ENCODE data around the gene HACD4. TPM values are rescaled to one million over a fixed set of nuclear protein-coding genes. Genes with fewer than 3 reads are reported as not detected.

HACD4 gene
- total RNA-seq, 1 experiment from 2014 or later = 4.5 TPM

GRCh38 chr9:21031808-21032183, 356 bp upstream of the HACD4 start:
- no TSS peak for BruUV-seq (replicated peaks)
- intact Hi-C loops (cut with micrococcal nuclease; ENCODE audit: unreplicated experiment) = no loop called here
- TF ChIP-seq EZH2 (IDR thresholded peaks at IDR 0.05; ENCODE audit: low read depth) (no peak), CTCF (conservative IDR thresholded peaks at IDR 0.05) (no peak)
- H3K9me3 ChIP-seq (ENCODE audit: insufficient read depth, low read depth) = no peaks in the 10 kb centered on the region
- ChIA-PET CTCF (no interaction called here), POLR2A (ENCODE audit: unreplicated experiment) (no interaction called here)
- H3F3A ChIP-seq (ENCODE audit: insufficient read depth, low read depth) = no peaks in the 10 kb centered on the region
- H3K9me2 ChIP-seq (ENCODE audit: insufficient read depth) = no peaks in the 10 kb centered on the region
- H3K36me3 ChIP-seq (ENCODE audit: low read depth) = no peaks in the 10 kb centered on the region
- DNase-seq = no peak
- H3K4me3 ChIP-seq = peak overlapping the region; percentile 52; the same call in 1 of the 2 replicates
- H3K27me3 ChIP-seq (ENCODE audit: insufficient read depth, low read depth) = no peaks in the 10 kb centered on the region
- H4K20me1 ChIP-seq (ENCODE audit: insufficient read depth) = no peaks in the 10 kb centered on the region
- H3K79me2 ChIP-seq (ENCODE audit: low read depth) = no peaks in the 10 kb centered on the region
- peak overlapping the region; percentile 75 for H2AFZ ChIP-seq
- peak overlapping the region; percentile 72 for H3K4me2 ChIP-seq
- 0 out of 2 replicates have a peak, but pooled peaks cover 3% of the 10 kb centered on the region for H3K4me1 ChIP-seq (replicated peaks; ENCODE audit: insufficient read depth)
- no peak overlapping the region for H3K27ac ChIP-seq

GRCh38 chr9:21030389-21031035, 928 bp downstream of the HACD4 start:
- peak; percentile 29 to 71 for DNase-seq
- intact Hi-C loops (cut with micrococcal nuclease; ENCODE audit: unreplicated experiment) = loop anchor here (1.0 kb wide), 1 partner anchor 65 kb away; no protein-coding TSS in a partner anchor

GRCh38 chr9:21029661-21030060, 1.8 kb downstream of the HACD4 start:
- TF ChIP-seq CTCF (conservative IDR thresholded peaks at IDR 0.05) = no peak
- no peak for TF ChIP-seq EZH2 (IDR thresholded peaks at IDR 0.05; ENCODE audit: low read depth)
- intact Hi-C loops (cut with micrococcal nuclease; ENCODE audit: unreplicated experiment) = loop anchor here (1.0 kb wide), 1 partner anchor 66 kb away; no protein-coding TSS in a partner anchor

More at GRCh38 chr9:21030389-21031035, 928 bp downstream of the HACD4 start:
- TF ChIP-seq EZH2 (IDR thresholded peaks at IDR 0.05; ENCODE audit: low read depth) = no peak
- no peak for TF ChIP-seq CTCF (conservative IDR thresholded peaks at IDR 0.05)
- H3K9me2 ChIP-seq (ENCODE audit: insufficient read depth) = no peaks in the 10 kb centered on the region
- H3K27me3 ChIP-seq (ENCODE audit: insufficient read depth, low read depth) = no peaks in the 10 kb centered on the region
- no peak overlapping the region; the same call in 1 of the 2 replicates for H3K4me3 ChIP-seq
- H2AFZ ChIP-seq = no peak overlapping the region
- ChIA-PET CTCF (interaction anchor here (0.8 kb wide), 1 partner anchor 48 kb away, joined by 3 read pairs; no protein-coding TSS in a partner anchor), POLR2A (ENCODE audit: unreplicated experiment) (interaction anchor here (0.6 kb wide), 1 partner anchor 65 kb away, joined by 3 read pairs; no protein-coding TSS in a partner anchor)
- no peaks in the 10 kb centered on the region for H3K36me3 ChIP-seq (ENCODE audit: low read depth)
- no peaks in the 10 kb centered on the region for H3K9me3 ChIP-seq (ENCODE audit: insufficient read depth, low read depth)
- no peak overlapping the region for H3K27ac ChIP-seq
- 0 out of 2 replicates have a peak, but pooled peaks cover 3% of the 10 kb centered on the region for H3K4me1 ChIP-seq (replicated peaks; ENCODE audit: insufficient read depth)
- no peaks in the 10 kb centered on the region for H3K79me2 ChIP-seq (ENCODE audit: low read depth)
- H4K20me1 ChIP-seq (ENCODE audit: insufficient read depth) = no peaks in the 10 kb centered on the region
- H3K4me2 ChIP-seq = peak overlapping the region; percentile 72; the same call in 1 of the 2 replicates
- H3F3A ChIP-seq (ENCODE audit: insufficient read depth, low read depth) = no peaks in the 10 kb centered on the region
- BruUV-seq (replicated peaks) = TSS peak; percentile 53

More at GRCh38 chr9:21029661-21030060, 1.8 kb downstream of the HACD4 start:
- H3K27ac ChIP-seq = no peak overlapping the region
- H3K9me3 ChIP-seq (ENCODE audit: insufficient read depth, low read depth) = no peaks in the 10 kb centered on the region
- H4K20me1 ChIP-seq (ENCODE audit: insufficient read depth) = no peaks in the 10 kb centered on the region
- H3K27me3 ChIP-seq (ENCODE audit: insufficient read depth, low read depth) = no peaks in the 10 kb centered on the region
- BruUV-seq (replicated peaks) = no TSS peak
- H3K4me3 ChIP-seq = no peak overlapping the region
- H3K9me2 ChIP-seq (ENCODE audit: insufficient read depth) = no peaks in the 10 kb centered on the region
- H3K4me2 ChIP-seq = no peak overlapping the region
- no peaks in the 10 kb centered on the region for H3K36me3 ChIP-seq (ENCODE audit: low read depth)
- H2AFZ ChIP-seq = no peak overlapping the region
- 0 out of 2 replicates have a peak, but pooled peaks cover 3% of the 10 kb centered on the region for H3K4me1 ChIP-seq (replicated peaks; ENCODE audit: insufficient read depth)
- H3F3A ChIP-seq (ENCODE audit: insufficient read depth, low read depth) = no peaks in the 10 kb centered on the region
- POLR2A ChIA-PET (ENCODE audit: unreplicated experiment) = no interaction called here
- no peaks in the 10 kb centered on the region for H3K79me2 ChIP-seq (ENCODE audit: low read depth)
- CTCF ChIA-PET = no interaction called here
- no peak for DNase-seq

All from PC-9 (cell line).